Ascending aorta (tissue), 2 donors: ENCODE data around the gene FGL2. TPM values are rescaled to one million over a fixed set of nuclear protein-coding genes. Genes with fewer than 3 reads are reported as not detected.
"Not testable (repeated sequence)": the region's sequence is repeated elsewhere in the genome, so short reads cannot be mapped to it uniquely, and the experiment has no call there.

Source experiments
- DNase-seq, 2 donors: peaks; one replicate each; pipeline ENCODE4 v3.0.0-alpha.2; 2019; ENCODE audit warnings: low spot score in 2 of 2
- H3K27ac ChIP-seq, 2 donors: fragments of 200-600 bp; sonication (generic); one replicate each; pipeline ENCODE4 v1.5.1; 2016 to 2017; ENCODE audit warnings: mild to moderate bottlenecking in 1 of 2
- H3K27me3 ChIP-seq: fragments of 200-600 bp; sonication (generic); one replicate; pipeline ENCODE4 v1.5.1; 2017
- H3K36me3 ChIP-seq, 2 donors: fragments of 200-600 bp; sonication (generic); one replicate each; pipeline ENCODE4 v1.5.1; 2016
- H3K4me1 ChIP-seq, 2 donors: fragments of 200-600 bp; sonication (generic); one replicate each; pipeline ENCODE4 v1.5.1; 2016 to 2017; ENCODE audit warnings: mild to moderate bottlenecking in 1 of 2
- H3K4me3 ChIP-seq, 2 donors: fragments of 200-600 bp; sonication (generic); one replicate each; pipeline ENCODE4 v1.5.1; 2016 to 2017; ENCODE audit warnings: mild to moderate bottlenecking in 1 of 2
- H3K9me3 ChIP-seq, 2 donors: fragments of 200-600 bp; sonication (generic); one replicate each; pipeline ENCODE4 v1.5.1; 2016
- intact Hi-C: fragments of 100-400 bp; cut with DNase I; formaldehyde crosslinking; loops from one replicate; pipeline ENCODE4 v1.15.1; 2023
- total RNA-seq: library from RNA; depleted of rRNA; stranded (reverse); fragments of >200 nt; gene quantifications from one replicate; pipeline ENCODE4 v1.1.0, GENCODE V29; 2016
- TF ChIP-seq, protein P1 (sequence below), 3 experiments: fragments of 200-600 bp in 2 of 3; fragments of 450-650 bp in 1 of 3; sonication (generic) in 2 of 3; IDR thresholded peaks; one replicate each; pipeline ENCODE4 v1.5.1; 2016 to 2019; ENCODE audit warnings: antibody characterized with exemption in 3 of 3, mild to moderate bottlenecking in 1 of 3, moderate library complexity in 1 of 3

Gene FGL2
- total RNA-seq, 1 donor from 2014 or later: 77.9 TPM

DNA sequence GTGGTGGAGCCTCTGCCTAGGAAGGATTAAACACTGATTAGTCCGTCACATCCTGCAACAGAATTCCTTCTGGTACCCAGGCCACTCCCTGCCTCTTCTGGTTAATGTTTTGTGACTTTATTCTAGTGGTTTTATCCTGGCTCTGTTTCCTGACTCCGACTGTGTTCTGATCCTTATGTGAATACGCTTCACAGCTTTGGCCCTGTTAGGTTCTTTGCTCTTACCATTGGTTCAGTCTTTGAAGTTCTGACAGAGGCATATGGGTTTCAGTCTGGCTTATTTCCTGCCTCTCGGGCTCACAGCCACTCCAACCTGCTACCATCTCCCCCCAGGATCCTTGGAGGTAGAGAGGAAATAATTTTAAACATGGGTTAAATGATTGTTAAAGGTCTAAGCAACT, 23.2 kb upstream of the FGL2 start:
- TF ChIP-seq, protein P1, sequence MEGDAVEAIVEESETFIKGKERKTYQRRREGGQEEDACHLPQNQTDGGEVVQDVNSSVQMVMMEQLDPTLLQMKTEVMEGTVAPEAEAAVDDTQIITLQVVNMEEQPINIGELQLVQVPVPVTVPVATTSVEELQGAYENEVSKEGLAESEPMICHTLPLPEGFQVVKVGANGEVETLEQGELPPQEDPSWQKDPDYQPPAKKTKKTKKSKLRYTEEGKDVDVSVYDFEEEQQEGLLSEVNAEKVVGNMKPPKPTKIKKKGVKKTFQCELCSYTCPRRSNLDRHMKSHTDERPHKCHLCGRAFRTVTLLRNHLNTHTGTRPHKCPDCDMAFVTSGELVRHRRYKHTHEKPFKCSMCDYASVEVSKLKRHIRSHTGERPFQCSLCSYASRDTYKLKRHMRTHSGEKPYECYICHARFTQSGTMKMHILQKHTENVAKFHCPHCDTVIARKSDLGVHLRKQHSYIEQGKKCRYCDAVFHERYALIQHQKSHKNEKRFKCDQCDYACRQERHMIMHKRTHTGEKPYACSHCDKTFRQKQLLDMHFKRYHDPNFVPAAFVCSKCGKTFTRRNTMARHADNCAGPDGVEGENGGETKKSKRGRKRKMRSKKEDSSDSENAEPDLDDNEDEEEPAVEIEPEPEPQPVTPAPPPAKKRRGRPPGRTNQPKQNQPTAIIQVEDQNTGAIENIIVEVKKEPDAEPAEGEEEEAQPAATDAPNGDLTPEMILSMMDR (IDR thresholded peaks at IDR 0.05): no peak
- no peaks in the 10 kb centered on the region for H3K4me1 ChIP-seq
- no peak overlapping the region for H3K4me3 ChIP-seq
- no peaks in the 10 kb centered on the region for H3K36me3 ChIP-seq
- peaks cover 0 to 7% of the 10 kb centered on the region in 2 donors for H3K9me3 ChIP-seq
- no peak overlapping the region for H3K27ac ChIP-seq
- H3K27me3 ChIP-seq: no peaks in the 10 kb centered on the region
- intact Hi-C loops: loop anchor here (2.0 kb wide), 1 partner anchor 18 kb away; no protein-coding TSS in a partner anchor
- DNase-seq: no peak

DNA sequence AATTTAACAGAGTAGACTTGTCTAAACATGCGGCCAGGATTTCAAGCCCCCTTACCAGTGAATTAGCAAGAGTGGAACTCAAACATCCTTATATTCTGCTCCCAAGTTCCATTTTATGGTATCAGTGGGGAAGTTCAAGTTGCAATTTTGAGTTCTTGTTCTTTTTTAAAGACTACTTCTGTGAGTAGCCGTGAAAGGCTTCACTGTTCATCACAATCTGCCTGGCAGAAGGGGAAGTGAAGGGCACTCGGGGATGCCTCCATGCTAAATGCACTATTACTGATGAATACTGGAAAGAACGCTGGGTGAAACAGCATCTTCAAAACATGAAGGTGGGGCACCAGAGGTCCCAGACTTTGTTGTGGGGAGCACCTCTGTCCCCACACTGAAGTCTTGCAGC, 22.4 kb upstream of the FGL2 start:
- Histone ChIP-seq H3K4me1 (no peaks in the 10 kb centered on the region), H3K27me3 (no peaks in the 10 kb centered on the region), H3K4me3 (no peak overlapping the region), H3K27ac (no peak overlapping the region), H3K36me3 (no peaks in the 10 kb centered on the region), H3K9me3 (peaks cover 0 to 7% of the 10 kb centered on the region in 2 donors)
- intact Hi-C loops: loop anchor here (2.0 kb wide), 1 partner anchor 17 kb away; no protein-coding TSS in a partner anchor
- no peak for DNase-seq
- TF ChIP-seq, protein P1 (IDR thresholded peaks at IDR 0.05): no peak

- H3K27ac ChIP-seq, DNase-seq, H3K27me3 ChIP-seq, H3K4me1 ChIP-seq, H3K36me3 ChIP-seq, H3K4me3 ChIP-seq, H3K9me3 ChIP-seq, intact Hi-C loops: not testable (repeated sequence)
Observed at GRCh38 chr7:77219701-77220331, 20.2 kb upstream of the FGL2 start.

DNA sequence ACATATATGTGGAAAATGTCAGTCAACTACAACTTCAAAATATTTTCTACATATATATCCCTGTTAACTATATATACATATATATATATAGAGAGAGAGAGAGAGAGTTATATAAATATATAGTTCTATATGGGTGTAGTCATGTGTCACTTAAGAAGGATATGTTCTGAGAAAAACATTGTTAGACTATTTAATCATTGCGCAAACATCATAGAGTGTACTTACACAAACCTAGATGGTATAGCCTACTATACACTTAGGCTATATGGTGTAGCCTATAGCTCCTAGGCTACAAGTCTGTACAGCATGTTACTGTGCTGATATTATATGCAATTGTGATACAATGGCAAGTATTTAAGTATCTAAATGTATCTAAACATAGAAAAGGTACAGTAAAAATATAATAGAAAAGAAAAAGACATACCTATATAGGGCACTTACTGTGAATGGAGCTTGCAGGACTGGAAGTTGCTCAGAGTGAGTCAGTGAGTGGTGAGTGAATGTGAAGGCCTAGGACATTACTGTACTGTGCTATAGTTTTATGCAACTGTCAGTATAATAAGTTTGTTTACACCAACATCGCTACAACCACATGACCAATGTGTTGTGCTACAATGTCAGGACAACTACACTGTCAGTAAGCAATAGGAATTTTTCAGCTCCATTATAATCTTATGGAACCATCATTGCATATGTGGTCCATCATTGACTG, 18.0 kb upstream of the FGL2 start:
- Histone ChIP-seq H3K27ac (no peak overlapping the region), H3K36me3 (no peaks in the 10 kb centered on the region), H3K9me3 (peaks cover 0 to 7% of the 10 kb centered on the region in 2 donors), H3K4me1 (no peaks in the 10 kb centered on the region), H3K27me3 (no peaks in the 10 kb centered on the region), H3K4me3 (no peak overlapping the region)
- no peak for DNase-seq
- TF ChIP-seq, protein P1 (IDR thresholded peaks at IDR 0.05): no peak
- intact Hi-C loops: no loop called here

- H3K4me3 ChIP-seq: no peak overlapping the region
- peaks cover 0 to 7% of the 10 kb centered on the region in 2 donors for H3K9me3 ChIP-seq
- no peak overlapping the region for H3K27ac ChIP-seq
- no peaks in the 10 kb centered on the region for H3K36me3 ChIP-seq
- DNase-seq: no peak
- H3K4me1 ChIP-seq: no peaks in the 10 kb centered on the region
- intact Hi-C loops: no loop called here
- TF ChIP-seq, protein P1 (IDR thresholded peaks at IDR 0.05): no peak
- H3K27me3 ChIP-seq: no peaks in the 10 kb centered on the region
Observed at GRCh38 chr7:77216181-77216845, 16.7 kb upstream of the FGL2 start.
